ENCODE measurements around the gene CDKAL1. TPM values are rescaled to one million over a fixed set of nuclear protein-coding genes. Genes with fewer than 3 reads are reported as not detected.

Gene CDKAL1
- total and polyA plus RNA-seq, 2 experiments from 2014 or later, result 14.4 to 19.5 TPM

- Histone ChIP-seq H3K36me3 (replicated peaks; ENCODE audit: insufficient read depth, low read depth) (no peaks in the 10 kb centered on the region), H3K79me2 (no peaks in the 10 kb centered on the region), H4K20me1 (ENCODE audit: insufficient read depth, poor library complexity, severe bottlenecking) (no peaks in the 10 kb centered on the region), H3K4me3 (no peak overlapping the region), H2AFZ (no peak overlapping the region), H3K4me1 (ENCODE audit: insufficient read depth) (no peaks in the 10 kb centered on the region), H3K27me3 (no peaks in the 10 kb centered on the region), H3K9me2 (replicated peaks; ENCODE audit: insufficient read depth) (no peaks in the 10 kb centered on the region), H3K4me2 (no peak overlapping the region), H3K27ac (no peak overlapping the region), H3K9me3 (ENCODE audit: low read depth) (no peaks in the 10 kb centered on the region)
- no peak for DNase-seq (ENCODE audit: low spot score)
- 87% methylated on average over 2 of the region's 2 CpGs for WGBS (ENCODE audit: low lambda C conversion rate, missing lambda C conversion rate)
- TF ChIP-seq EZH2phosphoT487 (IDR thresholded peaks at IDR 0.05; ENCODE audit: low read depth, severe bottlenecking, unreplicated experiment), result no peak
- no peak for TF ChIP-seq CTCF (IDR thresholded peaks at IDR 0.05; ENCODE audit: poor library complexity)
- TF ChIP-seq EZH2 (IDR thresholded peaks at IDR 0.05; ENCODE audit: borderline replicate concordance), result no peak
These were observed 305.4 kb downstream of the CDKAL1 start for GRCh38 chr6:20839630-20840029.

DNA sequence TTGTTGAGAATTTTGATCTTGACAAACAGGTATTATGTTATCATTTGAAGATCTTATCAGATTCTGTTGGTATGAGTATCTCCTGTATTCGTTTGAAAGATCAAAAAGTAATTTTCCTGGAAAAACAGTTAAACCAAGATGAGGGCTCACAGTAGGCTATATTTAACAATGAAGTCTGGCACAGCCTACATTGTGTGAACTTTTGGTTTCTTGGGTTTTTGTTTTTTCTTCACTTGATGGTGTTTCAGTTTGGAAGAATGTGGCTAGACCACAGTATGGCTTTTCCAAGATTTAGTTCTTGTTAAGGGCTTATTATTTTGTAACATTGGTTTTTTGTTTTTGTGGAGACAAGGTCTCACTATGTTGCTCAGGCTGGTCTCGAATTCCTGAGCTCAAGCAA lies 306.4 kb downstream of the CDKAL1 start:
- no peak overlapping the region for H2AFZ ChIP-seq
- TF ChIP-seq EZH2phosphoT487 (IDR thresholded peaks at IDR 0.05; ENCODE audit: low read depth, severe bottlenecking, unreplicated experiment), result no peak
- no peak for TF ChIP-seq CTCF (IDR thresholded peaks at IDR 0.05; ENCODE audit: poor library complexity)
- TF ChIP-seq EZH2 (IDR thresholded peaks at IDR 0.05; ENCODE audit: borderline replicate concordance), result no peak
- DNase-seq (ENCODE audit: low spot score), result no peak
- no peak overlapping the region for H3K27ac ChIP-seq
- no peak overlapping the region for H3K4me2 ChIP-seq
- H3K36me3 ChIP-seq (replicated peaks; ENCODE audit: insufficient read depth, low read depth), result no peaks in the 10 kb centered on the region
- H3K79me2 ChIP-seq, result no peaks in the 10 kb centered on the region
- no peaks in the 10 kb centered on the region for H3K9me2 ChIP-seq (replicated peaks; ENCODE audit: insufficient read depth)
- no peaks in the 10 kb centered on the region for H3K4me1 ChIP-seq (ENCODE audit: insufficient read depth)
- H4K20me1 ChIP-seq (ENCODE audit: insufficient read depth, poor library complexity, severe bottlenecking), result no peaks in the 10 kb centered on the region
- 84% methylated on average over 2 of the region's 2 CpGs for WGBS (ENCODE audit: low lambda C conversion rate, missing lambda C conversion rate)
- H3K9me3 ChIP-seq (ENCODE audit: low read depth), result no peaks in the 10 kb centered on the region
- H3K27me3 ChIP-seq, result no peaks in the 10 kb centered on the region
- H3K4me3 ChIP-seq, result no peak overlapping the region

DNA sequence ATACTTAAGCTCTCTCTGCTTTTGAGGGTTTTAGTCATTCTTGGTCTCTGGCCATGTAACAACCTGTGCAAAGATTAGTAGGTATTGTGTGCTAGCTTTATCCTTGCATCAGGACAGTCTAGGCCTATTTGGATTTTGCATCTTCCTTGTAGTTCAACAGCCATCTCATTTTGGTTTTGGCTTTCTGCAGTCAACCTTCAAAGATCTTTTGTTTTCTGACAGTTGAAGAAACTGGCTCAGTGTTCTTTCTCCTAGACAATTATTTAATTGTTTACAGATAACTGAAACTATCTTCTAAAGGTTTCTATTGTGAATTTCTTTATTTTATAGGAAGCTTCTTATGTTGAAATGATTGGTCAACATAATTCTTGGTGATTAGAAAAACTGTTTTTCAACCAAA lies 307.5 kb downstream of the CDKAL1 start:
- H3K36me3 ChIP-seq (replicated peaks; ENCODE audit: insufficient read depth, low read depth), result no peaks in the 10 kb centered on the region
- H2AFZ ChIP-seq, result no peak overlapping the region
- no peaks in the 10 kb centered on the region for H3K79me2 ChIP-seq
- no peaks in the 10 kb centered on the region for H3K27me3 ChIP-seq
- no peak overlapping the region for H3K27ac ChIP-seq
- no peak overlapping the region for H3K4me2 ChIP-seq
- no peaks in the 10 kb centered on the region for H3K9me3 ChIP-seq (ENCODE audit: low read depth)
- H4K20me1 ChIP-seq (ENCODE audit: insufficient read depth, poor library complexity, severe bottlenecking), result no peaks in the 10 kb centered on the region
- no peaks in the 10 kb centered on the region for H3K9me2 ChIP-seq (replicated peaks; ENCODE audit: insufficient read depth)
- no peak overlapping the region for H3K4me3 ChIP-seq
- no peak for DNase-seq (ENCODE audit: low spot score)
- no peaks in the 10 kb centered on the region for H3K4me1 ChIP-seq (ENCODE audit: insufficient read depth)
- TF ChIP-seq CTCF (IDR thresholded peaks at IDR 0.05; ENCODE audit: poor library complexity) (no peak), EZH2 (IDR thresholded peaks at IDR 0.05; ENCODE audit: borderline replicate concordance) (no peak), EZH2phosphoT487 (IDR thresholded peaks at IDR 0.05; ENCODE audit: low read depth, severe bottlenecking, unreplicated experiment) (no peak)

DNA sequence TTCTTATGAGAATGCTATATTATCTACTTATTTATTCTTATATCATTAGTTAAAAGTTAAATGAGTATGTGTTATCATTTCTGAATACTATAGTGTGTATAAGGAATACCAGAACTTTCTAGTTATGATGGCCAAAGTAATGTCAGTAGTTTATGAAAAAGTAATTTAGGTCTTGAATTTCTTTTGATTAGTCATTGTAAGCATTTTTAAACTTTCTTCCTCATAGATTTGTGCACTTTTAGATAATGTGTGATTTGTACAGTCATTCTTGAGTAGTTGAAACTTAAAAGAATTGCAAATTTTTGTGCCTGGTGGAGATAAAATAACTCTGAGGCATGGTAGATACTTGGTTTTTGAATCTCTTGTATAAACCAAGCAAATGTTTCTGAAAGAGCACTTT lies 311.3 kb downstream of the CDKAL1 start:
- no peaks in the 10 kb centered on the region for H3K79me2 ChIP-seq
- no peaks in the 10 kb centered on the region for H4K20me1 ChIP-seq (ENCODE audit: insufficient read depth, poor library complexity, severe bottlenecking)
- H3K4me2 ChIP-seq, result no peak overlapping the region
- no peaks in the 10 kb centered on the region for H3K9me2 ChIP-seq (replicated peaks; ENCODE audit: insufficient read depth)
- H3K27ac ChIP-seq, result no peak overlapping the region
- H3K9me3 ChIP-seq (ENCODE audit: low read depth), result no peaks in the 10 kb centered on the region
- DNase-seq (ENCODE audit: low spot score), result no peak
- peaks cover 5% of the 10 kb centered on the region for H3K4me1 ChIP-seq (ENCODE audit: insufficient read depth)
- no peak overlapping the region for H2AFZ ChIP-seq
- TF ChIP-seq CTCF (IDR thresholded peaks at IDR 0.05; ENCODE audit: poor library complexity), result no peak
- H3K4me3 ChIP-seq, result no peak overlapping the region
- H3K36me3 ChIP-seq (replicated peaks; ENCODE audit: insufficient read depth, low read depth), result no peaks in the 10 kb centered on the region
- no peaks in the 10 kb centered on the region for H3K27me3 ChIP-seq

All from hepatocyte (in vitro differentiated cells).